ENCODE results near the gene LAX1.
"Not testable (repeated sequence)": the region's sequence is repeated elsewhere in the genome, so short reads cannot be mapped to it uniquely, and the experiment has no call there.

Gene LAX1

GRCh38 chr1:203761958-203762357, 3.0 kb upstream of the LAX1 start:
- not testable (repeated sequence) for H3K14ac ChIP-seq (ENCODE audit: low read length in 2 of 2); H3K4me2 ChIP-seq (ENCODE audit: low read length, poor library complexity, severe bottlenecking); H2AK5ac ChIP-seq (ENCODE audit: low read length, severe bottlenecking); H2BK5ac ChIP-seq (ENCODE audit: low read depth, low read length, poor library complexity, severe bottlenecking); H3K18ac ChIP-seq (ENCODE audit: low read depth in 1 of 2, low read length in 2 of 2); H3K4me3 ChIP-seq (ENCODE audit: insufficient read depth in 1 of 2, low read depth in 1 of 2, low read length in 2 of 2); H4K8ac ChIP-seq (ENCODE audit: low read length); H3K79me1 ChIP-seq (replicated peaks; ENCODE audit: low read length, poor library complexity, severe bottlenecking); H2BK120ac ChIP-seq (ENCODE audit: low read depth, low read length); DNase-seq; H2AFZ ChIP-seq (ENCODE audit: low read depth, low read length); H3K4ac ChIP-seq (ENCODE audit: low read depth in 1 of 2, low read length in 2 of 2); H3K27ac ChIP-seq (ENCODE audit: low read length, poor library complexity, severe bottlenecking); H2BK12ac ChIP-seq (ENCODE audit: low read length in 2 of 2); H3K9ac ChIP-seq (ENCODE audit: low read length); H3K4me1 ChIP-seq (ENCODE audit: control insufficient read depth, insufficient read depth, low read depth, low read length); H3K36me3 ChIP-seq (ENCODE audit: control insufficient read depth in 1 of 2, insufficient read depth in 2 of 2, low read depth in 1 of 2, low read length in 2 of 2); H2BK15ac ChIP-seq (ENCODE audit: low read depth, poor library complexity, severe bottlenecking); H4K91ac ChIP-seq (ENCODE audit: low read length); H3K23ac ChIP-seq (ENCODE audit: low read length in 2 of 2); H3K9me3 ChIP-seq (ENCODE audit: control insufficient read depth, low read length)
- peaks cover 0 to 16% of the 10 kb centered on the region in 2 experiments for H3K27me3 ChIP-seq (ENCODE audit: control insufficient read depth in 1 of 2, insufficient read depth in 1 of 2, low read length in 2 of 2)
- WGBS = 91% methylated on average over 7 of the region's 7 CpGs

- Histone ChIP-seq H3K18ac (ENCODE audit: low read depth in 1 of 2, low read length in 2 of 2) (no peak overlapping the region), H3K36me3 (ENCODE audit: control insufficient read depth in 1 of 2, insufficient read depth in 2 of 2, low read depth in 1 of 2, low read length in 2 of 2) (no peaks in the 10 kb centered on the region), H3K14ac (ENCODE audit: low read length in 2 of 2) (no peak overlapping the region), H3K79me1 (replicated peaks; ENCODE audit: low read length, poor library complexity, severe bottlenecking) (no peaks in the 10 kb centered on the region), H3K4ac (ENCODE audit: low read depth in 1 of 2, low read length in 2 of 2) (no peak overlapping the region), H3K4me3 (ENCODE audit: insufficient read depth in 1 of 2, low read depth in 1 of 2, low read length in 2 of 2) (no peak overlapping the region), H4K8ac (ENCODE audit: low read length) (no peak overlapping the region), H2BK12ac (ENCODE audit: low read length in 2 of 2) (no peak overlapping the region), H2BK120ac (ENCODE audit: low read depth, low read length) (no peak overlapping the region), H3K27ac (ENCODE audit: low read length, poor library complexity, severe bottlenecking) (no peak overlapping the region), H3K4me2 (ENCODE audit: low read length, poor library complexity, severe bottlenecking) (no peak overlapping the region), H2BK5ac (ENCODE audit: low read depth, low read length, poor library complexity, severe bottlenecking) (no peak overlapping the region), H3K9me3 (ENCODE audit: control insufficient read depth, low read length) (no peaks in the 10 kb centered on the region), H3K27me3 (ENCODE audit: control insufficient read depth in 1 of 2, insufficient read depth in 1 of 2, low read length in 2 of 2) (peaks cover 0 to 21% of the 10 kb centered on the region in 2 experiments), H2AK5ac (ENCODE audit: low read length, severe bottlenecking) (no peak overlapping the region), H2BK15ac (ENCODE audit: low read depth, poor library complexity, severe bottlenecking) (no peak overlapping the region), H3K23ac (ENCODE audit: low read length in 2 of 2) (no peak overlapping the region), H3K4me1 (ENCODE audit: control insufficient read depth, insufficient read depth, low read depth, low read length) (no peaks in the 10 kb centered on the region), H3K9ac (ENCODE audit: low read length) (no peak overlapping the region), H2AFZ (ENCODE audit: low read depth, low read length) (no peak overlapping the region), H4K91ac (ENCODE audit: low read length) (no peak overlapping the region)
- no peak for DNase-seq
- WGBS = 100% methylated on average over 1 of the region's 1 CpG
Measured at GRCh38 chr1:203763505-203763904, 1.5 kb upstream of the LAX1 start.

GRCh38 chr1:203764105-203765028, 616 bp upstream of the LAX1 start:
- Histone ChIP-seq H2AK5ac (ENCODE audit: low read length, severe bottlenecking) (no peak overlapping the region), H3K79me1 (replicated peaks; ENCODE audit: low read length, poor library complexity, severe bottlenecking) (no peaks in the 10 kb centered on the region), H2AFZ (ENCODE audit: low read depth, low read length) (no peak overlapping the region), H3K18ac (ENCODE audit: low read depth in 1 of 2, low read length in 2 of 2) (no peak overlapping the region), H3K4me1 (ENCODE audit: control insufficient read depth, insufficient read depth, low read depth, low read length) (peaks cover under 1% of the 10 kb centered on the region), H3K27me3 (ENCODE audit: control insufficient read depth in 1 of 2, insufficient read depth in 1 of 2, low read length in 2 of 2) (peaks cover 0 to 23% of the 10 kb centered on the region in 2 experiments), H3K4ac (ENCODE audit: low read depth in 1 of 2, low read length in 2 of 2) (no peak overlapping the region), H3K9ac (ENCODE audit: low read length) (no peak overlapping the region), H4K91ac (ENCODE audit: low read length) (no peak overlapping the region), H2BK12ac (ENCODE audit: low read length in 2 of 2) (no peak overlapping the region), H3K9me3 (ENCODE audit: control insufficient read depth, low read length) (no peaks in the 10 kb centered on the region), H2BK120ac (ENCODE audit: low read depth, low read length) (no peak overlapping the region), H4K8ac (ENCODE audit: low read length) (no peak overlapping the region), H3K36me3 (ENCODE audit: control insufficient read depth in 1 of 2, insufficient read depth in 2 of 2, low read depth in 1 of 2, low read length in 2 of 2) (no peaks in the 10 kb centered on the region), H3K4me3 (ENCODE audit: insufficient read depth in 1 of 2, low read depth in 1 of 2, low read length in 2 of 2) (no peak overlapping the region), H2BK5ac (ENCODE audit: low read depth, low read length, poor library complexity, severe bottlenecking) (peak overlapping the region; percentile 26), H3K14ac (ENCODE audit: low read length in 2 of 2) (no peak overlapping the region), H3K4me2 (ENCODE audit: low read length, poor library complexity, severe bottlenecking) (no peak overlapping the region), H3K27ac (ENCODE audit: low read length, poor library complexity, severe bottlenecking) (no peak overlapping the region), H2BK15ac (ENCODE audit: low read depth, poor library complexity, severe bottlenecking) (no peak overlapping the region), H3K23ac (ENCODE audit: low read length in 2 of 2) (no peak overlapping the region)
- DNase-seq = no peak
- 95% methylated on average over 3 of the region's 3 CpGs for WGBS

- H3K4ac ChIP-seq (ENCODE audit: low read depth in 1 of 2, low read length in 2 of 2) = no peak overlapping the region
- 88% methylated on average over 4 of the region's 6 CpGs for WGBS
- no peak overlapping the region for H3K9ac ChIP-seq (ENCODE audit: low read length)
- H2BK120ac ChIP-seq (ENCODE audit: low read depth, low read length) = no peak overlapping the region
- peaks cover 3% of the 10 kb centered on the region for H3K4me1 ChIP-seq (ENCODE audit: control insufficient read depth, insufficient read depth, low read depth, low read length)
- no peak overlapping the region for H4K8ac ChIP-seq (ENCODE audit: low read length)
- H3K9me3 ChIP-seq (ENCODE audit: control insufficient read depth, low read length) = no peaks in the 10 kb centered on the region
- H3K27ac ChIP-seq (ENCODE audit: low read length, poor library complexity, severe bottlenecking) = no peak overlapping the region
- H3K36me3 ChIP-seq (ENCODE audit: control insufficient read depth in 1 of 2, insufficient read depth in 2 of 2, low read depth in 1 of 2, low read length in 2 of 2) = no peaks in the 10 kb centered on the region
- H3K4me2 ChIP-seq (ENCODE audit: low read length, poor library complexity, severe bottlenecking) = no peak overlapping the region
- no peak overlapping the region for H2BK15ac ChIP-seq (ENCODE audit: low read depth, poor library complexity, severe bottlenecking)
- no peak overlapping the region for H3K18ac ChIP-seq (ENCODE audit: low read depth in 1 of 2, low read length in 2 of 2)
- H2AFZ ChIP-seq (ENCODE audit: low read depth, low read length) = no peak overlapping the region
- H3K23ac ChIP-seq (ENCODE audit: low read length in 2 of 2) = no peak overlapping the region
- H3K14ac ChIP-seq (ENCODE audit: low read length in 2 of 2) = no peak overlapping the region
- H3K4me3 ChIP-seq (ENCODE audit: insufficient read depth in 1 of 2, low read depth in 1 of 2, low read length in 2 of 2) = no peak overlapping the region
- no peak overlapping the region for H2BK5ac ChIP-seq (ENCODE audit: low read depth, low read length, poor library complexity, severe bottlenecking)
- DNase-seq = no peak
- no peak overlapping the region for H4K91ac ChIP-seq (ENCODE audit: low read length)
- no peak overlapping the region for H2BK12ac ChIP-seq (ENCODE audit: low read length in 2 of 2)
- peaks cover 0 to 33% of the 10 kb centered on the region in 2 experiments for H3K27me3 ChIP-seq (ENCODE audit: control insufficient read depth in 1 of 2, insufficient read depth in 1 of 2, low read length in 2 of 2)
- no peaks in the 10 kb centered on the region for H3K79me1 ChIP-seq (replicated peaks; ENCODE audit: low read length, poor library complexity, severe bottlenecking)
- no peak overlapping the region for H2AK5ac ChIP-seq (ENCODE audit: low read length, severe bottlenecking)
Measured at GRCh38 chr1:203768256-203768655, 3.3 kb downstream of the LAX1 start.

Data from mesenchymal stem cell (in vitro differentiated cells and primary cell).